H9 (cell line): ENCODE measurements around the gene OXCT1. TPM values are rescaled to one million over a fixed set of nuclear protein-coding genes. Genes with fewer than 3 reads are reported as not detected.

Experiments used
- DNase-seq: peaks from one replicate; pipeline ENCODE4 v3.0.0-alpha.2; 2017
- H2AFZ ChIP-seq: one replicate; pipeline ENCODE4 v1.6.1; 2013; ENCODE audit warnings: mild to moderate bottlenecking, low read length, control low read depth, moderate library complexity
- H2AK5ac ChIP-seq: 2 replicates; pipeline ENCODE4 v1.6.1; 2013; ENCODE audit warnings: low read length, control low read depth, mixed read lengths; ENCODE audit not compliant: insufficient read length
- H2BK120ac ChIP-seq: one replicate; pipeline ENCODE4 v1.6.1; 2013; ENCODE audit warnings: low read depth, mild to moderate bottlenecking, low read length, control low read depth, inconsistent platforms; ENCODE audit not compliant: poor library complexity, severe bottlenecking
- H2BK12ac ChIP-seq: 2 replicates; pipeline ENCODE4 v1.6.1; 2013; ENCODE audit warnings: low read length, control low read depth, mixed read lengths, low read depth; ENCODE audit not compliant: insufficient read length
- H2BK15ac ChIP-seq: 2 replicates; pipeline ENCODE4 v1.6.1; 2013; ENCODE audit warnings: low read depth, low read length, control low read depth
- H2BK20ac ChIP-seq: one replicate; pipeline ENCODE4 v1.6.1; 2013; ENCODE audit warnings: low read depth, mild to moderate bottlenecking, low read length, control low read depth, inconsistent platforms; ENCODE audit not compliant: poor library complexity, severe bottlenecking
- H2BK5ac ChIP-seq: 2 replicates; pipeline ENCODE4 v1.6.1; 2013; ENCODE audit warnings: low read length, control low read depth, mixed read lengths; ENCODE audit not compliant: insufficient read length
- H3K14ac ChIP-seq: 2 replicates; pipeline ENCODE4 v1.6.1; 2013; ENCODE audit warnings: low read length, control low read depth; ENCODE audit not compliant: insufficient read depth
- H3K18ac ChIP-seq: 2 replicates; pipeline ENCODE4 v1.6.1; 2013; ENCODE audit warnings: low read depth, mild to moderate bottlenecking, mixed read lengths, low read length, control low read depth; ENCODE audit not compliant: insufficient read length
- H3K23ac ChIP-seq: 2 replicates; pipeline ENCODE4 v1.6.1; 2013; ENCODE audit warnings: low read length, control low read depth, mixed read lengths, low read depth; ENCODE audit not compliant: insufficient read length
- H3K23me2 ChIP-seq: 2 replicates; pipeline ENCODE4 v1.6.1; 2013; ENCODE audit warnings: low read depth, mild to moderate bottlenecking, mixed read lengths, low read length, control low read depth; ENCODE audit not compliant: insufficient read length, poor library complexity, severe bottlenecking
- H3K27ac ChIP-seq: 2 replicates; pipeline ENCODE4 v1.5.1; 2013; ENCODE audit warnings: low read length, control low read depth, mixed read lengths, low read depth; ENCODE audit not compliant: insufficient read length
- H3K27me3 ChIP-seq: 2 replicates; pipeline ENCODE4 v1.6.1; 2013; ENCODE audit warnings: low read length, control low read depth, inconsistent platforms; ENCODE audit not compliant: insufficient read depth
- H3K4ac ChIP-seq: 2 replicates; pipeline ENCODE4 v1.6.1; 2013; ENCODE audit warnings: low read depth, mild to moderate bottlenecking, control low read depth, inconsistent platforms, low read length, moderate library complexity
- H3K4me1 ChIP-seq: 2 replicates; pipeline ENCODE4 v1.6.1; 2013; ENCODE audit warnings: low read length, control low read depth, inconsistent platforms; ENCODE audit not compliant: insufficient read depth
- H3K4me2 ChIP-seq: 2 replicates; pipeline ENCODE4 v1.6.1; 2013; ENCODE audit warnings: low read length, control low read depth, mixed read lengths; ENCODE audit not compliant: insufficient read length, insufficient read depth
- H3K56ac ChIP-seq: 2 replicates; pipeline ENCODE4 v1.6.1; 2013; ENCODE audit warnings: low read depth, mild to moderate bottlenecking, mixed read lengths, low read length, control low read depth; ENCODE audit not compliant: insufficient read length
- H3K79me1 ChIP-seq: 2 replicates; pipeline ENCODE4 v1.6.1; 2013; ENCODE audit warnings: low read depth, mild to moderate bottlenecking, moderate library complexity, low read length, control low read depth, inconsistent platforms; ENCODE audit not compliant: insufficient read depth, poor library complexity, severe bottlenecking
- H3K79me2 ChIP-seq: 2 replicates; pipeline ENCODE4 v1.6.1; 2013; ENCODE audit warnings: low read length, control low read depth, inconsistent platforms; ENCODE audit not compliant: insufficient read depth
- H3K9ac ChIP-seq: 2 replicates; pipeline ENCODE4 v1.6.1; 2013; ENCODE audit warnings: low read length, control low read depth, mixed read lengths; ENCODE audit not compliant: insufficient read length; ENCODE audit errors: extremely low read depth
- H3K9me3 ChIP-seq: one replicate; pipeline ENCODE4 v1.6.1; 2013; ENCODE audit warnings: low read depth, low read length, inconsistent platforms; ENCODE audit not compliant: control insufficient read depth
- H3T11ph ChIP-seq: one replicate; pipeline ENCODE4 v1.6.1; 2013; ENCODE audit warnings: mild to moderate bottlenecking, low read length, control low read depth, inconsistent platforms
- H4K20me1 ChIP-seq: one replicate; pipeline ENCODE4 v1.6.1; 2013; ENCODE audit not compliant: control insufficient read depth, insufficient read length, insufficient read depth
- H4K5ac ChIP-seq: 2 replicates; pipeline ENCODE4 v1.6.1; 2013; ENCODE audit warnings: low read depth, mild to moderate bottlenecking, mixed read lengths, low read length, control low read depth; ENCODE audit not compliant: insufficient read length
- H4K8ac ChIP-seq: replicated peaks from 2 replicates; pipeline ENCODE4 v1.6.1; 2013; ENCODE audit warnings: low read length, control low read depth, mixed read lengths, low read depth; ENCODE audit not compliant: insufficient read length
- H4K91ac ChIP-seq: 2 replicates; pipeline ENCODE4 v1.6.1; 2013; ENCODE audit warnings: low read depth, mild to moderate bottlenecking, moderate library complexity, mixed read lengths, low read length, control low read depth; ENCODE audit not compliant: insufficient read length
- H3K27ac Mint-ChIP-seq, 3 experiments: 2 replicates in 2 of 3; 3 replicates in 1 of 3; pipeline ENCODE4 v1.8.0; 2020 to 2021; ENCODE audit warnings: mixed read lengths in 3 of 3, mild to moderate bottlenecking in 1 of 3, moderate library complexity in 1 of 3
- H3K27me3 Mint-ChIP-seq: 2 replicates; pipeline ENCODE4 v1.8.0; 2021; ENCODE audit warnings: low read depth, mild to moderate bottlenecking, moderate library complexity, mixed read lengths
- H3K36me3 Mint-ChIP-seq, 3 experiments: 2 replicates in 2 of 3; 3 replicates in 1 of 3; pipeline ENCODE4 v1.8.0; 2020 to 2021; ENCODE audit warnings: low read depth in 3 of 3, mixed read lengths in 3 of 3; ENCODE audit not compliant: insufficient read depth in 1 of 3
- H3K4me1 Mint-ChIP-seq, 2 experiments: 2 replicates each; pipeline ENCODE4 v1.8.0; 2020; ENCODE audit warnings: mixed read lengths in 2 of 2
- H3K4me3 Mint-ChIP-seq, 2 experiments: 2 replicates in 1 of 2; 3 replicates in 1 of 2; pipeline ENCODE4 v1.8.0; 2020 to 2021; ENCODE audit warnings: mild to moderate bottlenecking in 2 of 2, mixed read lengths in 2 of 2, moderate library complexity in 1 of 2
- H3K9me3 Mint-ChIP-seq, 2 experiments: 2 replicates in 1 of 2; 3 replicates in 1 of 2; pipeline ENCODE4 v1.8.0; 2020; ENCODE audit warnings: mild to moderate bottlenecking in 2 of 2, mixed read lengths in 2 of 2, moderate library complexity in 1 of 2
- CTCF ChIP-seq: fragments of 200-600 bp; sonication (generic); conservative IDR thresholded peaks from 3 replicates; pipeline ENCODE4 v1.8.0; 2021; ENCODE audit warnings: antibody characterized with exemption, mild to moderate bottlenecking
- total RNA-seq: library from RNA; stranded (reverse); gene quantifications from 2 replicates; pipeline ENCODE4 v1.2.1, GENCODE V29; 2021

The OXCT1 gene
- total RNA-seq, 1 experiment from 2014 or later: 25.6 TPM

GRCh38 chr5:41875121-41875520 lies 4.9 kb upstream of the OXCT1 start:
- Histone ChIP-seq H3K23ac (no peak overlapping the region), H3K27me3 (peaks cover 5% of the 10 kb centered on the region; the same call in 1 of the 2 replicates), H3K56ac (no peak overlapping the region), H4K8ac (no peak overlapping the region), H3K4me2 (no peak overlapping the region), H3T11ph (no peak overlapping the region), H3K4ac (no peak overlapping the region), H3K9ac (no peak overlapping the region), H3K4me1 (no peaks in the 10 kb centered on the region), H3K27ac (no peak overlapping the region), H2AFZ (no peak overlapping the region), H3K23me2 (peaks cover under 1% of the 10 kb centered on the region), H2AK5ac (no peak overlapping the region), H2BK120ac (no peak overlapping the region), H3K79me2 (no peaks in the 10 kb centered on the region), H4K20me1 (no peaks in the 10 kb centered on the region), H2BK5ac (no peak overlapping the region), H3K14ac (no peak overlapping the region), H4K91ac (no peak overlapping the region), H4K5ac (no peak overlapping the region), H2BK20ac (no peak overlapping the region), H3K9me3 (no peaks in the 10 kb centered on the region), H2BK12ac (no peak overlapping the region), H2BK15ac (no peak overlapping the region), H3K79me1 (no peaks in the 10 kb centered on the region), H3K18ac (no peak overlapping the region)
- no peak for DNase-seq
- no peak for TF ChIP-seq CTCF
- no peaks in the 10 kb centered on the region; a peak in 1 of 5 replicates for H3K9me3 Mint-ChIP-seq
- peaks cover 3 to 4% of the 10 kb centered on the region in 2 experiments; a peak in 3 of 4 replicates for H3K4me1 Mint-ChIP-seq
- peaks cover 21% of the 10 kb centered on the region for H3K27me3 Mint-ChIP-seq
- H3K36me3 Mint-ChIP-seq: no peaks in the 10 kb centered on the region
- H3K27ac Mint-ChIP-seq: no peak overlapping the region
- no peak overlapping the region for H3K4me3 Mint-ChIP-seq
